ENCODE data around the gene CTDP1. TPM values are rescaled to one million over a fixed set of nuclear protein-coding genes. Genes with fewer than 3 reads are reported as not detected.

Gene CTDP1
- total RNA-seq, 1 donor from 2014 or later: 23.8 TPM

GRCh38 chr18:79796016-79796415 lies 116.4 kb downstream of the CTDP1 start:
- no peak for DNase-seq (ENCODE audit: low spot score)

GRCh38 chr18:79796531-79797405 lies 117.2 kb downstream of the CTDP1 start:
- no peak for DNase-seq (ENCODE audit: low spot score)

GRCh38 chr18:79797518-79798345 lies 118.1 kb downstream of the CTDP1 start, which contains the start of gene KCNG2:
TSS of gene KCNG2 (plus strand) at chr18:79797938. CDS start at chr18:79863668, 65,730 bp downstream.
- no peak for DNase-seq (ENCODE audit: low spot score)

GRCh38 chr18:79798346-79798998 lies 118.9 kb downstream of the CTDP1 start:
- DNase-seq (ENCODE audit: low spot score): no peak

- DNase-seq (ENCODE audit: low spot score): no peak
These were observed 119.4 kb downstream of the CTDP1 start for GRCh38 chr18:79798999-79799370.

GRCh38 chr18:79799619-79800370 lies 120.2 kb downstream of the CTDP1 start:
- no peak for DNase-seq (ENCODE audit: low spot score)

GRCh38 chr18:79800371-79801180 lies 121.0 kb downstream of the CTDP1 start:
- no peak for DNase-seq (ENCODE audit: low spot score)

GRCh38 chr18:79801217-79801616 lies 121.6 kb downstream of the CTDP1 start:
- DNase-seq (ENCODE audit: low spot score): no peak

GRCh38 chr18:79801641-79802040 lies 122.0 kb downstream of the CTDP1 start:
- no peak for DNase-seq (ENCODE audit: low spot score)

GRCh38 chr18:79802298-79802697 lies 122.7 kb downstream of the CTDP1 start:
- DNase-seq (ENCODE audit: low spot score): no peak

GRCh38 chr18:79803611-79804051 lies 124.0 kb downstream of the CTDP1 start:
- no peak for DNase-seq (ENCODE audit: low spot score)

Other genes starting within 250 kb of the CTDP1 start
- not detected for gene KCNG2, start 118.1 kb downstream of the CTDP1 start, total RNA-seq

Measured in ureter (tissue), 1 donor.